Measurements from ENCODE around the gene MAPK10. TPM values are rescaled to one million over a fixed set of nuclear protein-coding genes. Genes with fewer than 3 reads are reported as not detected.

Gene MAPK10
- total and polyA plus RNA-seq, 2 experiments from 2014 or later: 3.6 to 8.1 TPM

- no peaks in the 10 kb centered on the region for H3K9me3 Mint-ChIP-seq
- H3K27me3 ChIP-seq (ENCODE audit: insufficient read depth): no peaks in the 10 kb centered on the region
- DNase-seq (ENCODE audit: low spot score) (no peak), ATAC-seq (no peak)
- H4K20me1 ChIP-seq (replicated peaks; ENCODE audit: insufficient read depth): no peaks in the 10 kb centered on the region
- no peak overlapping the region for H2AFZ ChIP-seq
- peaks cover 2% of the 10 kb centered on the region for H3K27me3 Mint-ChIP-seq (ENCODE audit: insufficient read depth, low read depth, poor library complexity)
- no peak overlapping the region for H3K4me3 ChIP-seq
- H3K4me3 Mint-ChIP-seq: no peak overlapping the region
- H3K27ac Mint-ChIP-seq: no peak overlapping the region
- no peaks in the 10 kb centered on the region for H3K9me2 ChIP-seq (ENCODE audit: insufficient read depth)
- peaks cover 16% of the 10 kb centered on the region for H3K4me1 Mint-ChIP-seq
- H3K36me3 ChIP-seq (ENCODE audit: insufficient read depth): no peaks in the 10 kb centered on the region
- H3F3A ChIP-seq (replicated peaks; ENCODE audit: low read depth): no peaks in the 10 kb centered on the region
- H3K79me2 ChIP-seq (replicated peaks; ENCODE audit: insufficient read depth): no peaks in the 10 kb centered on the region
- no peak overlapping the region for H3K27ac ChIP-seq (ENCODE audit: low read depth)
- no peak overlapping the region for H3K4me2 ChIP-seq
- TF ChIP-seq CTCF (conservative IDR thresholded peaks at IDR 0.05; ENCODE audit: low read depth in 2 of 2) (no peak), JUNB (IDR thresholded peaks at IDR 0.05; ENCODE audit: unreplicated experiment) (no peak), NANOG (IDR thresholded peaks at IDR 0.05; ENCODE audit: borderline replicate concordance) (no peak), CREB1 (CRISPR knock-in tag; IDR thresholded peaks at IDR 0.05; ENCODE audit: low read depth) (no peak), POLR2AphosphoS5 (IDR thresholded peaks at IDR 0.05; ENCODE audit: low read depth) (no peak), ZNF462 (CRISPR knock-in tag; IDR thresholded peaks at IDR 0.05) (no peak)
- H3K36me3 Mint-ChIP-seq (ENCODE audit: low read depth): no peaks in the 10 kb centered on the region
- H3K4me1 ChIP-seq (ENCODE audit: insufficient read depth): peaks cover 25% of the 10 kb centered on the region
Measured at GRCh38 chr4:85951099-85951498, 408.8 kb downstream of the MAPK10 start.

Measured in GM23338 (cell line).